Stomach (tissue), 9 donors: Measurements from ENCODE around the gene CDH23. TPM values are rescaled to one million over a fixed set of nuclear protein-coding genes. Genes with fewer than 3 reads are reported as not detected.
A peak's percentile ranks its signal among the peaks of the same experiment; 100 is the strongest.

Source experiments
- DNase-seq, 2 donors: peaks; one replicate each; pipeline versions ENCODE4 v3.0.0 to v3.0.0-alpha.2; 2013 to 2019
- H3K27ac ChIP-seq, 5 donors: fragments of 200-600 bp in 4 of 5; sonication (generic) in 4 of 5; one replicate each; pipeline ENCODE4 v1.5.1; 2013 to 2019; ENCODE audit warnings: mild to moderate bottlenecking in 1 of 5, moderate library complexity in 1 of 5
- H3K27me3 ChIP-seq, 3 donors: fragments of 200-600 bp; sonication (generic); one replicate each; pipeline ENCODE4 v1.5.1; 2017 to 2019; ENCODE audit warnings: mixed run types in 1 of 3
- H3K36me3 ChIP-seq, 4 donors: fragments of 200-600 bp; sonication (generic); 1 replicate in 3 of 4; 2 replicates in 1 of 4; pipeline ENCODE4 v1.5.1; 2016 to 2019
- H3K4me1 ChIP-seq, 4 donors: fragments of 200-600 bp; sonication (generic); one replicate each; pipeline ENCODE4 v1.5.1; 2016 to 2019
- H3K4me3 ChIP-seq, 4 donors: fragments of 200-600 bp; sonication (generic) in 3 of 4; one replicate each; pipeline ENCODE4 v1.5.1; 2016 to 2019; ENCODE audit warnings: mild to moderate bottlenecking in 1 of 4
- H3K9me3 ChIP-seq, 4 donors: fragments of 200-600 bp; sonication (generic); one replicate each; pipeline ENCODE4 v1.5.1; 2016 to 2019
- EP300 ChIP-seq: sonication (generic); formaldehyde crosslinking; IDR thresholded peaks from one replicate; pipeline ENCODE4 v1.6.1; 2017; ENCODE audit warnings: antibody characterized with exemption
- POLR2A ChIP-seq, 4 donors: fragments of 450-650 bp; IDR thresholded peaks; one replicate each; pipeline ENCODE4 v1.6.1; 2016; ENCODE audit warnings: antibody characterized with exemption in 4 of 4, control low read depth in 2 of 4, mild to moderate bottlenecking in 1 of 4, moderate library complexity in 1 of 4
- POLR2AphosphoS5 ChIP-seq, 3 donors: sonication (generic); formaldehyde crosslinking; IDR thresholded peaks; one replicate each; pipeline ENCODE4 v1.6.1; 2016; ENCODE audit warnings: antibody characterized with exemption in 3 of 3
- WGBS, 5 donors: extraction: QIAGEN DNeasy Blood & Tissue Kit in 3 of 5; methylation state at CpG; one replicate each; pipeline versions ENCODE4 v1.1.5 to v1.1.7; 2013 to 2018; 5-methylcytosine and 5-hydroxymethylcytosine counted together
- intact Hi-C: fragments of 100-400 bp; cut with DNase I; formaldehyde crosslinking; loops from one replicate; pipeline ENCODE4 v1.15.1; 2023; ENCODE audit warnings: low total_unique reads
- polyA plus RNA-seq, 3 donors: library from polyadenylated mRNA; stranded (reverse); fragments of 200-250 nt; gene quantifications; one replicate each; pipeline ENCODE4 v1.2.3, GENCODE V29; 2013
- total RNA-seq, 5 donors: library from RNA; depleted of rRNA; stranded (reverse); fragments of >200 nt; gene quantifications; one replicate each; pipeline versions ENCODE4 v1.1.0 to v1.2.3, GENCODE V29; 2014 to 2016
- TF ChIP-seq, protein P1 (sequence below), 7 experiments: fragments of 450-650 bp in 4 of 7; fragments of 200-600 bp in 3 of 7; sonication (generic) in 3 of 7; IDR thresholded peaks; one replicate each; pipeline ENCODE4 v1.5.1; 2016 to 2019; ENCODE audit warnings: antibody characterized with exemption in 7 of 7, control low read depth in 2 of 7, mild to moderate bottlenecking in 1 of 7
- donor health status: healthy with polysubstance abuse.
- donor health status: Bipolar disorder and iron deficiency.
- donor health status: healthy.

The CDH23 gene
- total and polyA plus RNA-seq, 8 donors = 0.31 to 8.2 (median 2.2) TPM

DNA sequence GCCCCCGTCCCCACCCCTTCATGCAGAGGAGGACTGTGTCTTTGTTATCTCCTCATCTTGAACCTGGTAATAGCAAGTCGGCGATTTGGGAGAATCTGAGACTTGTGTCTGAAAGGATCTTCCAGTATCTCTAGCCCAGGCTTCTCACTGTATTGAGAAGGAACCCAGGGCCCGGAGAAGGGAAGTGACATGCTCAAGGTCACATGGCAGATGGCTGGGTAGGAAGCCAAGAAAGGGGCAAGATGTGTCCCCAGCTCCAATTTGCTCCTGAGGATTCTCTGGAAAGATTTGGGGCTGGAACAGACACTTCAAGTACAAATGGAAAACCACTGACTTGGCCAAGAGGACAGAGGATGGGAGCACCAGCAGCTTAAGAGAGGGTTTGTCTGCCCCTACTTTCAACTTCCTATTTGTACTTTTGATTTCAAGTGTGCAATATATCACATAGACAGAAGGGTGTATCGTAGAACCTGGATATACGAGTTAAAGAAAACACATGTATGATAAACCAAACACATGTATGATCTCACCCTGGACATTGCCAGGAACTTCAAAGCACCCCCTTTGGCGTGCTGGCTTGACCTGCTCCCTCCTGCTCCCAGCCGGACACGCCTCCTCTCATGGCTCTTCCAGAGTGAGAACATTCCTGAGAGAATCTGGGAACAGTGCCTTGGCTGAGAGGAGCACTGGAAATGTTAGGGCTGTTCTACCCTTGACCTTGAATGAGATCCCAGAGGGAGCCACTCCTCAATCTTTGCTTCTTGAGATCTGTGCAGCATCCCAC, 79.7 kb downstream of the CDH23 start:
- WGBS, 5 donors = 58 to 63% (median 60%) methylated on average over 9 of the region's 9 CpGs
- Histone ChIP-seq H3K27me3 (peaks cover 0 to 10% (median 0%) of the 10 kb centered on the region in 3 donors), H3K4me3 (no peak overlapping the region), H3K9me3 (no peaks in the 10 kb centered on the region), H3K36me3 (no peaks in the 10 kb centered on the region), H3K4me1 (peaks cover 0 to 13% (median 8%) of the 10 kb centered on the region in 4 donors), H3K27ac (no peak overlapping the region)
- intact Hi-C loops = no loop called here
- TF ChIP-seq, protein P1, sequence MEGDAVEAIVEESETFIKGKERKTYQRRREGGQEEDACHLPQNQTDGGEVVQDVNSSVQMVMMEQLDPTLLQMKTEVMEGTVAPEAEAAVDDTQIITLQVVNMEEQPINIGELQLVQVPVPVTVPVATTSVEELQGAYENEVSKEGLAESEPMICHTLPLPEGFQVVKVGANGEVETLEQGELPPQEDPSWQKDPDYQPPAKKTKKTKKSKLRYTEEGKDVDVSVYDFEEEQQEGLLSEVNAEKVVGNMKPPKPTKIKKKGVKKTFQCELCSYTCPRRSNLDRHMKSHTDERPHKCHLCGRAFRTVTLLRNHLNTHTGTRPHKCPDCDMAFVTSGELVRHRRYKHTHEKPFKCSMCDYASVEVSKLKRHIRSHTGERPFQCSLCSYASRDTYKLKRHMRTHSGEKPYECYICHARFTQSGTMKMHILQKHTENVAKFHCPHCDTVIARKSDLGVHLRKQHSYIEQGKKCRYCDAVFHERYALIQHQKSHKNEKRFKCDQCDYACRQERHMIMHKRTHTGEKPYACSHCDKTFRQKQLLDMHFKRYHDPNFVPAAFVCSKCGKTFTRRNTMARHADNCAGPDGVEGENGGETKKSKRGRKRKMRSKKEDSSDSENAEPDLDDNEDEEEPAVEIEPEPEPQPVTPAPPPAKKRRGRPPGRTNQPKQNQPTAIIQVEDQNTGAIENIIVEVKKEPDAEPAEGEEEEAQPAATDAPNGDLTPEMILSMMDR (IDR thresholded peaks at IDR 0.05) = no peak
- TF ChIP-seq POLR2AphosphoS5 (IDR thresholded peaks at IDR 0.05) (no peak), EP300 (no peak), POLR2A (IDR thresholded peaks at IDR 0.05) (no peak)
- peak in 1 of 2 donors; percentile 84 for DNase-seq

DNA sequence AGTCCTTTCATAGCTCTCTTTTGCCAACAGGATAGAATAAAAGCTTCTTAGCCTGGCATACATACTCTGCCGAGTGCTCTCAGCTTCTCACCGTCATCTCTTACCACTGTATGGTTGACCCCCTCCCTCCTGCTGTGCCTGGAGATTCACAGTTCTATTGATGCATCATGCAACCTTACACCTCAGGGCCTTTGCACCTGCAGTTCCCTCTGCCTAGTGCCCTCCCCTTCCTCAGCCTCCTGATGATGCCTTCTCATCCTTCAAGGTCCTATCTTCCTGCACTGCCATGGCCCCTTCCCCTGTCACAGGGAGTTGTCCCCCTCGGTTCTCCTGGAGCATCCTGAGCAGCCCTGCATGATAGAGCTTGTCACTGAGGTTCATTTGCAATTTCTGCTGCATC, 81.5 kb downstream of the CDH23 start:
- no peak for DNase-seq
- peaks cover 0 to 15% (median 0%) of the 10 kb centered on the region in 3 donors for H3K27me3 ChIP-seq
- no peak for TF ChIP-seq POLR2AphosphoS5 (IDR thresholded peaks at IDR 0.05)
- no peak for TF ChIP-seq POLR2A (IDR thresholded peaks at IDR 0.05)
- TF ChIP-seq EP300 = no peak
- TF ChIP-seq, protein P1 (IDR thresholded peaks at IDR 0.05) = no peak
- no peak overlapping the region for H3K27ac ChIP-seq
- intact Hi-C loops = no loop called here
- WGBS, 5 donors = 58 to 78% (median 71%) methylated on average over 3 of the region's 3 CpGs
- peaks cover 0 to 13% (median 8%) of the 10 kb centered on the region in 4 donors for H3K4me1 ChIP-seq
- no peaks in the 10 kb centered on the region for H3K36me3 ChIP-seq
- no peaks in the 10 kb centered on the region for H3K9me3 ChIP-seq
- H3K4me3 ChIP-seq = no peak overlapping the region

DNA sequence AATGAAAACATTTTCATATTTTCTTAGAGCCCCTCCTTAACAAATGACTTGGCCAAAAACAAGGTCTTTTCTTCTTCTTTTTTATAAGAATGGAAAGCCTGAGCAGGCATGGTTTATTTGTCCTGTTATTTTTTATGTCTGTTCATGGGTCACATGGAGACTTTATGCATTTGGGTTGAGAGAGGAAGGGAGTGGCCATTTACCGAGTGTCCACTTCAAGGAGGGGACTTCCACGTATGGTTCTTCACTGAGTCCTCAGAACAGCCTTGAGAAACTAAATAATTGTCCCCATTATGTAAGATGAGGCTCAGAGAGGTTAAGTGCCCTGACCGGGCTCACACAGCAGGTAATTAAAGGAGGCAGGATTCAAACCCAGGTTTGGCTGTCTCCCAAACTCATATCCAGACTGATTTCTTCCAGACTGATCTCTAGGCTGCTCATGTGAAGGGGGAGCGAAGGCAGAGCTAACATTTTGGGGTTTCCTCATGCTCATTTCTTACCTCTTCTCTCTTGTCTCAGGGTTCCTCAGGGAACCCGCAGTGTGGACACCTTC, 82.2 kb downstream of the CDH23 start:
- Histone ChIP-seq H3K4me3 (no peak overlapping the region), H3K9me3 (no peaks in the 10 kb centered on the region), H3K27me3 (peaks cover 0 to 16% (median 0%) of the 10 kb centered on the region in 3 donors), H3K36me3 (no peaks in the 10 kb centered on the region), H3K27ac (no peak overlapping the region), H3K4me1 (peaks cover 0 to 13% (median 8%) of the 10 kb centered on the region in 4 donors)
- no peak for DNase-seq
- 59 to 73% (median 68%) methylated on average over 5 of the region's 5 CpGs for WGBS, 5 donors
- TF ChIP-seq EP300 (no peak), POLR2A (IDR thresholded peaks at IDR 0.05) (no peak)
- TF ChIP-seq, protein P1 (IDR thresholded peaks at IDR 0.05) = no peak
- intact Hi-C loops = no loop called here

DNA sequence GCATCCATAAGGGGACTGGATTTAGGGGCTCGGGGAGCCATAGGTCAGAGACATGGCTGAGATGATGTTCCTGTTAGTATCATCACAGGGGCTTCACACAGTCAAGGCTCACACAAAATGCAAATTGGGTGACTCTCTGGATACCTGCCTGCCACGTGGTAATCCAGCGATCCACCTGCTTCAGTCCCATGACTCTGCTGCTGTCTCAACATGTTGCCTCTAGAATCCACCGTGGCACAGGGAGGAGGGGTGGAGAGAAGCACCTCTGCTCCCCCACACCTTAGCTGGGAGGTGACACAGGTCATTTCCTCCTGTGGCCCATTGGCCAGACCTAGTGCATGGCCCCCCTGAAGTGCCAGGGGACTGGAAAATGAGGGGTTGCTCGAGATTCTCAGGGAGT, 83.1 kb downstream of the CDH23 start:
- Histone ChIP-seq H3K27ac (no peak overlapping the region), H3K27me3 (peaks cover 0 to 21% (median 0%) of the 10 kb centered on the region in 3 donors), H3K9me3 (no peaks in the 10 kb centered on the region), H3K36me3 (no peaks in the 10 kb centered on the region), H3K4me3 (no peak overlapping the region), H3K4me1 (peaks cover 0 to 13% (median 8%) of the 10 kb centered on the region in 4 donors)
- 65 to 89% (median 69%) methylated on average over 5 of the region's 5 CpGs for WGBS, 5 donors
- no peak for DNase-seq
- no peak for TF ChIP-seq POLR2AphosphoS5 (IDR thresholded peaks at IDR 0.05)
- TF ChIP-seq, protein P1 (IDR thresholded peaks at IDR 0.05) = no peak
- TF ChIP-seq EP300 = no peak
- TF ChIP-seq POLR2A (IDR thresholded peaks at IDR 0.05) = no peak
- intact Hi-C loops = no loop called here
